ENCODE measurements around the gene NT5C.

DNA sequence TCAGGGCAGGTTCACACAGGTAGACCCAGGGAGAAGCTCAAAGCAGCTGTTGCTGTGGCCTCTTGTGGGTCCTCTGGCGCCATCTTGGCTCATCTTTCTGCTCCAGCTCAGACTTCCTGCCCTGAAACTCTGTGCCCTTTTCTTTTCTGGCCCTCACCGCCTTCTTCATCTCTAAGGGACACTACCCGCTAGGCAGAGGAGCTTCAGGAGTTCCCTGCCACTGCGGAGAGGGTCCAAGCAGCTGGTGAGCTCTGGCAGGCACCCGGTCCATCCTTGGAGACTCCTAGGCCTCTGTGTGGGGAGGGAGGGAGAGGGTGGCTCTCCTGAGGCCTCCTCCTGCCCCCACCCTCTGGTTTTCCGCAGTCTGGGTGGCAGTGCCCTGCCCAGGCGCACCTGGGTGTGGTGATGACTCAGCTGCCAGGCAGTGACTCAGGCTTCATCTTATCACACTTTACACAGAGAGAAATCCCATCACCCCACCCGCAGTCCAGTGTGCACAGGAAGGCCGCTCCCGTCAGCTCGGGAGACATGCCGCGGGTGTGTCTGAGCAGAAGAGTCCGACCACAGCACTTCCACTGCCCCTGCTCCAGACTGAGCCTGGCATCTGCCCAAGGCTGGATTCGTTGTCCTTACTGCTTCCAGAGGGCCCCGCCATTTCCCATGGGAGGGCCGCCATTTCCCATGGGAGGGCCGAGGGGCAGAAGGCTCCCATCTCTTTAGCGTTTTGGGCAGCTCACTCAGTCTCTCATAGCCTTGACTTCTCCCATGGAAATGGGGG is 7.3 kb downstream of the NT5C start:
- TF ChIP-seq, protein P1, sequence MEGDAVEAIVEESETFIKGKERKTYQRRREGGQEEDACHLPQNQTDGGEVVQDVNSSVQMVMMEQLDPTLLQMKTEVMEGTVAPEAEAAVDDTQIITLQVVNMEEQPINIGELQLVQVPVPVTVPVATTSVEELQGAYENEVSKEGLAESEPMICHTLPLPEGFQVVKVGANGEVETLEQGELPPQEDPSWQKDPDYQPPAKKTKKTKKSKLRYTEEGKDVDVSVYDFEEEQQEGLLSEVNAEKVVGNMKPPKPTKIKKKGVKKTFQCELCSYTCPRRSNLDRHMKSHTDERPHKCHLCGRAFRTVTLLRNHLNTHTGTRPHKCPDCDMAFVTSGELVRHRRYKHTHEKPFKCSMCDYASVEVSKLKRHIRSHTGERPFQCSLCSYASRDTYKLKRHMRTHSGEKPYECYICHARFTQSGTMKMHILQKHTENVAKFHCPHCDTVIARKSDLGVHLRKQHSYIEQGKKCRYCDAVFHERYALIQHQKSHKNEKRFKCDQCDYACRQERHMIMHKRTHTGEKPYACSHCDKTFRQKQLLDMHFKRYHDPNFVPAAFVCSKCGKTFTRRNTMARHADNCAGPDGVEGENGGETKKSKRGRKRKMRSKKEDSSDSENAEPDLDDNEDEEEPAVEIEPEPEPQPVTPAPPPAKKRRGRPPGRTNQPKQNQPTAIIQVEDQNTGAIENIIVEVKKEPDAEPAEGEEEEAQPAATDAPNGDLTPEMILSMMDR (IDR thresholded peaks at IDR 0.05) = no peak
- peak in 1 of 2 donors; percentile 38 for TF ChIP-seq POLR2A (IDR thresholded peaks at IDR 0.05)

Data from adrenal gland (tissue), 5 donors.